ENCODE measurements around the gene LMBR1.
A peak's percentile ranks its signal among the peaks of the same experiment; 100 is the strongest.
"Not testable (repeated sequence)": the region's sequence is repeated elsewhere in the genome, so short reads cannot be mapped to it uniquely, and the experiment has no call there.

Gene LMBR1

GRCh38 chr7:156903232-156903909, 10.4 kb upstream of the LMBR1 start:
- peak; percentile 33 for DNase-seq

GRCh38 chr7:156900093-156900492, 7.1 kb upstream of the LMBR1 start:
- DNase-seq: not testable (repeated sequence)

GRCh38 chr7:156898938-156899337, 6.0 kb upstream of the LMBR1 start:
- no peak for DNase-seq

GRCh38 chr7:156897673-156898072, 4.7 kb upstream of the LMBR1 start:
- no peak for DNase-seq

GRCh38 chr7:156896388-156897022, 3.5 kb upstream of the LMBR1 start:
- DNase-seq: no peak

GRCh38 chr7:156895024-156895780, 2.2 kb upstream of the LMBR1 start:
- no peak for DNase-seq

GRCh38 chr7:156892081-156892800, 742 bp downstream of the LMBR1 start:
- DNase-seq: peak; percentile 52

GRCh38 chr7:156889746-156890145, 3.2 kb downstream of the LMBR1 start:
- DNase-seq: no peak

- DNase-seq: no peak
These were observed 3.9 kb downstream of the LMBR1 start for GRCh38 chr7:156889089-156889488.

- no peak for DNase-seq
These were observed 6.8 kb downstream of the LMBR1 start for GRCh38 chr7:156886020-156886795.

- DNase-seq: no peak
These were observed 11.3 kb downstream of the LMBR1 start for GRCh38 chr7:156881679-156882078.

GRCh38 chr7:156875766-156876165, 17.2 kb downstream of the LMBR1 start:
- no peak for DNase-seq

- DNase-seq: not testable (repeated sequence)
These were observed 24.6 kb downstream of the LMBR1 start for GRCh38 chr7:156868363-156868762.

- no peak for DNase-seq
These were observed 27.5 kb downstream of the LMBR1 start for GRCh38 chr7:156865493-156865892.

GRCh38 chr7:156862022-156862421, 31.0 kb downstream of the LMBR1 start:
- not testable (repeated sequence) for DNase-seq

- no peak for DNase-seq
These were observed 31.8 kb downstream of the LMBR1 start for GRCh38 chr7:156861212-156861611.

- DNase-seq: not testable (repeated sequence)
These were observed 32.9 kb downstream of the LMBR1 start for GRCh38 chr7:156860099-156860498.

- DNase-seq: no peak
These were observed 34.5 kb downstream of the LMBR1 start for GRCh38 chr7:156858523-156858922.

GRCh38 chr7:156857757-156858156, 35.2 kb downstream of the LMBR1 start:
- DNase-seq: no peak

- no peak for DNase-seq
These were observed 38.3 kb downstream of the LMBR1 start for GRCh38 chr7:156854654-156855053.

GRCh38 chr7:156848979-156849378, 44.0 kb downstream of the LMBR1 start:
- DNase-seq: no peak

GRCh38 chr7:156845379-156846101, 47.4 kb downstream of the LMBR1 start:
- DNase-seq: no peak
